Vagina (tissue), 2 donors: Measurements from ENCODE around the gene PDE8A. TPM values are rescaled to one million over a fixed set of nuclear protein-coding genes. Genes with fewer than 3 reads are reported as not detected.

ENCODE experiments used
- DNase-seq, 2 donors: peaks; one replicate each; pipeline ENCODE4 v3.0.0-alpha.2; 2017; ENCODE audit errors: extremely low spot score in 2 of 2
- H3K27ac ChIP-seq: fragments of 200-600 bp; sonication (generic); one replicate; pipeline ENCODE4 v1.5.1; 2019
- H3K27me3 ChIP-seq: fragments of 200-600 bp; sonication (generic); one replicate; pipeline ENCODE4 v1.5.1; 2019
- H3K36me3 ChIP-seq, 2 donors: fragments of 200-600 bp; sonication (generic); one replicate each; pipeline ENCODE4 v1.5.1; 2017 to 2019
- H3K4me1 ChIP-seq: fragments of 200-600 bp; sonication (generic); one replicate; pipeline ENCODE4 v1.5.1; 2019
- H3K4me3 ChIP-seq, 2 donors: fragments of 200-600 bp; sonication (generic); 1 replicate in 1 of 2; 2 replicates in 1 of 2; pipeline ENCODE4 v1.5.1; 2016 to 2019
- H3K9me3 ChIP-seq: fragments of 200-600 bp; sonication (generic); one replicate; pipeline ENCODE4 v1.5.1; 2019
- POLR2A ChIP-seq, 2 donors: fragments of 450-650 bp; IDR thresholded peaks; one replicate each; pipeline ENCODE4 v1.6.1; 2017; ENCODE audit warnings: antibody characterized with exemption in 2 of 2, mild to moderate bottlenecking in 2 of 2, moderate library complexity in 2 of 2
- POLR2AphosphoS5 ChIP-seq, 2 donors: sonication (generic); formaldehyde crosslinking; IDR thresholded peaks; one replicate each; pipeline ENCODE4 v1.9.0; 2017; ENCODE audit warnings: antibody characterized with exemption in 2 of 2, mild to moderate bottlenecking in 2 of 2, low read depth in 1 of 2; ENCODE audit not compliant: insufficient read depth in 1 of 2
- intact Hi-C: fragments of 100-400 bp; cut with DNase I; formaldehyde crosslinking; loops from one replicate; pipeline ENCODE4 v1.15.1; 2023
- total RNA-seq: library from RNA; depleted of rRNA; stranded (reverse); fragments of >200 nt; gene quantifications from one replicate; pipeline ENCODE4 v1.2.3, GENCODE V29; 2016
- TF ChIP-seq, protein P1 (sequence below), 3 experiments: fragments of 450-650 bp in 2 of 3; fragments of 200-600 bp in 1 of 3; sonication (generic) in 1 of 3; IDR thresholded peaks; one replicate each; pipeline ENCODE4 v1.5.1; 2017 to 2019; ENCODE audit warnings: antibody characterized with exemption in 3 of 3, mild to moderate bottlenecking in 2 of 3, moderate library complexity in 2 of 3

The PDE8A gene
- total RNA-seq, 1 donor from 2014 or later = 33.9 TPM

DNA sequence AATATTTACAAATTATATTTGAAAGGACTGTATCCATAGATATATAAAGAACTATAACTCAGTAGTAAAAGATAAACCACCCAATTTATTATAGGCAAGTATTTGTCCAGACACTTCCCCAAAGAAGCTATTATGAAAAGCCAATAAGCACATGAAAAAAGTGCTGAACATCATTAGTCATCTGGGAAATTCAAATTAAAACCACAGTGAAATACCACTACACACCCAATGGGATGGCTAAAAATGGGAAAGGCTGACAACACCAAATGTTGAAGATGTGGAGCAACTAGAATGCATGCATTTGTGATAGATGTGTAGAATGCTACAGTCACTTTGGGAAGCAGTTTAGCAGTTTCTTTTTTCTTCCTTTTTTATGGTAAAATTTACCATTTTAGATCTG is 147.0 kb downstream of the PDE8A start:
- H3K9me3 ChIP-seq = no peaks in the 10 kb centered on the region
- TF ChIP-seq, protein P1, sequence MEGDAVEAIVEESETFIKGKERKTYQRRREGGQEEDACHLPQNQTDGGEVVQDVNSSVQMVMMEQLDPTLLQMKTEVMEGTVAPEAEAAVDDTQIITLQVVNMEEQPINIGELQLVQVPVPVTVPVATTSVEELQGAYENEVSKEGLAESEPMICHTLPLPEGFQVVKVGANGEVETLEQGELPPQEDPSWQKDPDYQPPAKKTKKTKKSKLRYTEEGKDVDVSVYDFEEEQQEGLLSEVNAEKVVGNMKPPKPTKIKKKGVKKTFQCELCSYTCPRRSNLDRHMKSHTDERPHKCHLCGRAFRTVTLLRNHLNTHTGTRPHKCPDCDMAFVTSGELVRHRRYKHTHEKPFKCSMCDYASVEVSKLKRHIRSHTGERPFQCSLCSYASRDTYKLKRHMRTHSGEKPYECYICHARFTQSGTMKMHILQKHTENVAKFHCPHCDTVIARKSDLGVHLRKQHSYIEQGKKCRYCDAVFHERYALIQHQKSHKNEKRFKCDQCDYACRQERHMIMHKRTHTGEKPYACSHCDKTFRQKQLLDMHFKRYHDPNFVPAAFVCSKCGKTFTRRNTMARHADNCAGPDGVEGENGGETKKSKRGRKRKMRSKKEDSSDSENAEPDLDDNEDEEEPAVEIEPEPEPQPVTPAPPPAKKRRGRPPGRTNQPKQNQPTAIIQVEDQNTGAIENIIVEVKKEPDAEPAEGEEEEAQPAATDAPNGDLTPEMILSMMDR (IDR thresholded peaks at IDR 0.05) = no peak
- TF ChIP-seq POLR2A (IDR thresholded peaks at IDR 0.05) (no peak), POLR2AphosphoS5 (IDR thresholded peaks at IDR 0.05; ENCODE audit: insufficient read depth in 1 of 2, low read depth in 1 of 2) (no peak)
- no peaks in the 10 kb centered on the region for H3K27me3 ChIP-seq
- no peak overlapping the region for H3K4me3 ChIP-seq
- peaks cover 0 to 36% of the 10 kb centered on the region in 2 donors for H3K36me3 ChIP-seq
- H3K4me1 ChIP-seq = peaks cover 16% of the 10 kb centered on the region
- no peak overlapping the region for H3K27ac ChIP-seq
- intact Hi-C loops = no loop called here
- DNase-seq = no peak

GRCh38 chr15:85129881-85130280 is 148.2 kb downstream of the PDE8A start:
- Histone ChIP-seq H3K9me3 (no peaks in the 10 kb centered on the region), H3K27me3 (no peaks in the 10 kb centered on the region), H3K4me3 (no peak overlapping the region), H3K4me1 (peaks cover 5% of the 10 kb centered on the region), H3K36me3 (peaks cover 0 to 34% of the 10 kb centered on the region in 2 donors), H3K27ac (no peak overlapping the region)
- no peak for DNase-seq
- intact Hi-C loops = no loop called here
- TF ChIP-seq POLR2AphosphoS5 (IDR thresholded peaks at IDR 0.05; ENCODE audit: insufficient read depth in 1 of 2, low read depth in 1 of 2) (no peak), POLR2A (IDR thresholded peaks at IDR 0.05) (no peak)
- TF ChIP-seq, protein P1 (IDR thresholded peaks at IDR 0.05) = no peak

- TF ChIP-seq POLR2A (IDR thresholded peaks at IDR 0.05) (no peak), POLR2AphosphoS5 (IDR thresholded peaks at IDR 0.05; ENCODE audit: insufficient read depth in 1 of 2, low read depth in 1 of 2) (no peak)
- TF ChIP-seq, protein P1 (IDR thresholded peaks at IDR 0.05) = no peak
- no peaks in the 10 kb centered on the region for H3K4me1 ChIP-seq
- H3K9me3 ChIP-seq = no peaks in the 10 kb centered on the region
- no peak overlapping the region for H3K27ac ChIP-seq
- DNase-seq = no peak
- intact Hi-C loops = no loop called here
- no peaks in the 10 kb centered on the region for H3K27me3 ChIP-seq
- H3K36me3 ChIP-seq = peaks cover 0 to 42% of the 10 kb centered on the region in 2 donors
- H3K4me3 ChIP-seq = no peak overlapping the region
Measured at GRCh38 chr15:85131915-85132314, 150.3 kb downstream of the PDE8A start.

DNA sequence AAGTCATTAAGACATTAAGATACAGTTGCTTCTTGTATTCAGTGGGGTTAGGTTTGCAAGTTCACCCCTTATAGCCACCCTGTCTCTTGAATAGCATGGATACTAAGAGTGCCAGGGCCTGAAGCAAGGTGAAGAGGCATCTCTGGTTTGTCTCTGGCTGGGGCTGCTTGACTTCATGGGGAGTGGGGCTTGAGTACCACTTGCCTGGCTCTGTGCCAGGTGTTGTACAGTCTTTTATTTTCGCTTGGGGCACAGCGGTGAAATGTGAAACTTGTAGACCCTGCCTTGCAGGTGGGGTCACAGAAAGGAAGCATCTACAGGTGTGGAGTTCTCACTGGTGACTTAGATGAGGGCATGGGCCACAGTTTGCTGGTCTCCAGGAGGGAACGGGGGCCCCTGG is 152.1 kb downstream of the PDE8A start:
- Histone ChIP-seq H3K27me3 (no peaks in the 10 kb centered on the region), H3K27ac (no peak overlapping the region), H3K4me1 (no peaks in the 10 kb centered on the region), H3K9me3 (no peaks in the 10 kb centered on the region), H3K4me3 (no peak overlapping the region), H3K36me3 (peaks cover 0 to 55% of the 10 kb centered on the region in 2 donors)
- TF ChIP-seq, protein P1 (IDR thresholded peaks at IDR 0.05) = no peak
- no peak for TF ChIP-seq POLR2A (IDR thresholded peaks at IDR 0.05)
- no peak for TF ChIP-seq POLR2AphosphoS5 (IDR thresholded peaks at IDR 0.05; ENCODE audit: insufficient read depth in 1 of 2, low read depth in 1 of 2)
- no peak for DNase-seq
- intact Hi-C loops = no loop called here

DNA sequence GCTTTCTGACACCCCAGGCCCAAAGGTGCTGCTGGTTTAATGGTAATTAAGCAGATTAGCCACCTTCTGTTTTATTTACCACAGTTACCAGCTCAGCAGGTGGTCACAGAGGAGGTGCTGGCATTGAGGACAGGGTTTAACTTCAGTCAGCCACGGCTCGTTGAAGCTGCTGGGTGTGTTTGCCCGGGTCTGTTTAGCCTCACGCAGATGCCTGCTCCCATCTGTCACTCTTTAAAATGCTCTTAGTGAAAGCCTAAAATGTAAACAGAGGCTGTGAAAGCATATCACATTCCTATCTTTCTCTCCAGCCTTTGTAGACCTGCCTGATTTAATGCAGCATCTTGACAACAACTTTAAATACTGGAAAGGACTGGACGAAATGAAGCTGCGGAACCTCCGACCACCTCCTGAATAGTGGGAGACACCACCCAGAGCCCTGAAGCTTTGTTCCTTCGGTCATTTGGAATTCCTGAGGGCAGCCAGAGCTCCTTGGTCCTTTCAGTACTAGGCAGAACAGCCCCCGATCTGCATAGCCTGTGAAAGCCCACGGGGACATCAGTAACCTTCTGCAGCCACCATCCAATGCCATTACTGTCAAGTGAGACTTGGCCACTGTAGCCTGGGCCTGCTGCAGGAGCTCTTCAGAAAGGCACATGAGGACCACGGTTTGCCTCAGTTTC is 156.0 kb downstream of the PDE8A start:
- no peak for DNase-seq

More for the DNA sequence above, 156.0 kb downstream of the PDE8A start:
- TF ChIP-seq POLR2AphosphoS5 (IDR thresholded peaks at IDR 0.05; ENCODE audit: insufficient read depth in 1 of 2, low read depth in 1 of 2) (no peak), POLR2A (IDR thresholded peaks at IDR 0.05) (no peak)
- TF ChIP-seq, protein P1 (IDR thresholded peaks at IDR 0.05) = no peak
- no peak overlapping the region for H3K4me3 ChIP-seq
- H3K36me3 ChIP-seq = peaks cover 0 to 45% of the 10 kb centered on the region in 2 donors
- H3K4me1 ChIP-seq = no peaks in the 10 kb centered on the region
- intact Hi-C loops = no loop called here
- no peaks in the 10 kb centered on the region for H3K27me3 ChIP-seq
- no peaks in the 10 kb centered on the region for H3K9me3 ChIP-seq
- H3K27ac ChIP-seq = no peak overlapping the region
